ENCODE data around the gene DAGLA. TPM values are rescaled to one million over a fixed set of nuclear protein-coding genes. Genes with fewer than 3 reads are reported as not detected.
A peak's percentile ranks its signal among the peaks of the same experiment; 100 is the strongest.

DAGLA gene
- total RNA-seq, 1 experiment from 2014 or later, result 10.1 TPM

DNA sequence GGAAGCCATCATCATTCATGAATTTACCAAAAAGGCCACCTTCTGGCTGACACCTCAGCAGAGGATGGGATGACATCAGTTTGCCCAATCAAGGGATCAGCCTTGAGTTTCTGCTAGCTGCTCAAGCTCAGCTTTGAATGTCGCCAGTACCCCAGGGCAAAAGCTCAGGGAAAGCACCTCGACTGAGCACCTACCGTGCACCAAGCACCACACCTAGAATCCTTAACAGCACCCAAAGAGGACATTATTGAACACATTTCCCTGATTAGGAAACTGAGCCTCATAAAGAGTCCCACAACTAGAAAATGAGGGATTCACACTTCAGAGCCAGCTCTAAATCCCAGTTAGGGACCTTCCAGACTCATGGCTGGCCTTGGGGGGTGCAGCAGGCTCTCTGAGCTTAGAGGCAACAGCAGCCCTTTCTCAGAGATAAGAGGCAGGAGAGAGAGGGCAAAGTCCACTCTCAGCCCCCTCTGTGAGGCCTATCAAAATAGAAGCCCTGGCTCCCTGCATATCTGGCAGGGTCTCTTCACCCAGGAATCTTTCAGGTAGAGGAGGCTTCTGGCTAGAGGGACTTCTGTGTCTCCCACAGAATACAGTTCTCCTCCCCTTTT lies 13.4 kb upstream of the DAGLA start:
- TF ChIP-seq, protein P1, sequence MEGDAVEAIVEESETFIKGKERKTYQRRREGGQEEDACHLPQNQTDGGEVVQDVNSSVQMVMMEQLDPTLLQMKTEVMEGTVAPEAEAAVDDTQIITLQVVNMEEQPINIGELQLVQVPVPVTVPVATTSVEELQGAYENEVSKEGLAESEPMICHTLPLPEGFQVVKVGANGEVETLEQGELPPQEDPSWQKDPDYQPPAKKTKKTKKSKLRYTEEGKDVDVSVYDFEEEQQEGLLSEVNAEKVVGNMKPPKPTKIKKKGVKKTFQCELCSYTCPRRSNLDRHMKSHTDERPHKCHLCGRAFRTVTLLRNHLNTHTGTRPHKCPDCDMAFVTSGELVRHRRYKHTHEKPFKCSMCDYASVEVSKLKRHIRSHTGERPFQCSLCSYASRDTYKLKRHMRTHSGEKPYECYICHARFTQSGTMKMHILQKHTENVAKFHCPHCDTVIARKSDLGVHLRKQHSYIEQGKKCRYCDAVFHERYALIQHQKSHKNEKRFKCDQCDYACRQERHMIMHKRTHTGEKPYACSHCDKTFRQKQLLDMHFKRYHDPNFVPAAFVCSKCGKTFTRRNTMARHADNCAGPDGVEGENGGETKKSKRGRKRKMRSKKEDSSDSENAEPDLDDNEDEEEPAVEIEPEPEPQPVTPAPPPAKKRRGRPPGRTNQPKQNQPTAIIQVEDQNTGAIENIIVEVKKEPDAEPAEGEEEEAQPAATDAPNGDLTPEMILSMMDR (conservative IDR thresholded peaks at IDR 0.05), result no peak

GRCh38 chr11:61667684-61668305 lies 12.4 kb upstream of the DAGLA start:
- H3K9me2 ChIP-seq (ENCODE audit: insufficient read depth), result no peaks in the 10 kb centered on the region
- no peak overlapping the region for H3K4me2 ChIP-seq
- no peaks in the 10 kb centered on the region for H3K4me1 ChIP-seq (replicated peaks; ENCODE audit: insufficient read depth)
- H3K27me3 ChIP-seq (ENCODE audit: insufficient read depth, low read depth), result peaks cover 11% of the 10 kb centered on the region
- H3K36me3 ChIP-seq (ENCODE audit: low read depth), result no peaks in the 10 kb centered on the region
- no peak overlapping the region for H2AFZ ChIP-seq
- H3F3A ChIP-seq (ENCODE audit: insufficient read depth, low read depth), result no peaks in the 10 kb centered on the region
- DNase-seq, result peak in 1 of 2 experiments; percentile 30
- no peak overlapping the region for H3K4me3 ChIP-seq
- no peaks in the 10 kb centered on the region for H3K9me3 ChIP-seq (ENCODE audit: insufficient read depth, low read depth)
- H3K27ac ChIP-seq, result no peak overlapping the region
- CTCF ChIA-PET, result interaction anchor here (0.9 kb wide), 1 partner anchor 66 kb away, joined by 4 read pairs; no protein-coding TSS in a partner anchor
- H4K20me1 ChIP-seq (ENCODE audit: insufficient read depth), result no peaks in the 10 kb centered on the region
- intact Hi-C loops (cut with micrococcal nuclease; ENCODE audit: unreplicated experiment), result no loop called here
- BruUV-seq (replicated peaks), result no TSS peak
- no peaks in the 10 kb centered on the region for H3K79me2 ChIP-seq (ENCODE audit: low read depth)
- TF ChIP-seq, protein P1 (conservative IDR thresholded peaks at IDR 0.05), result no peak
- TF ChIP-seq EZH2 (IDR thresholded peaks at IDR 0.05; ENCODE audit: low read depth), result no peak
- POLR2A ChIA-PET (ENCODE audit: unreplicated experiment), result interaction anchor here (0.7 kb wide), 1 partner anchor 155 kb away, joined by 4 read pairs; no protein-coding TSS in a partner anchor

More for the DNA sequence above, 13.4 kb upstream of the DAGLA start:
- no peaks in the 10 kb centered on the region for H3F3A ChIP-seq (ENCODE audit: insufficient read depth, low read depth)
- H3K9me3 ChIP-seq (ENCODE audit: insufficient read depth, low read depth), result no peaks in the 10 kb centered on the region
- DNase-seq, result peak in 1 of 2 experiments; percentile 6
- no peak overlapping the region for H3K4me3 ChIP-seq
- H3K79me2 ChIP-seq (ENCODE audit: low read depth), result no peaks in the 10 kb centered on the region
- no TSS peak for BruUV-seq (replicated peaks)
- ChIA-PET POLR2A (ENCODE audit: unreplicated experiment) (interaction anchor here (0.7 kb wide), 1 partner anchor 154 kb away, joined by 4 read pairs; no protein-coding TSS in a partner anchor), CTCF (interaction anchor here (0.6 to 0.7 kb wide), 2 partner anchors 9 to 79 kb away, joined by 3 to 5 read pairs; no protein-coding TSS in a partner anchor)
- H3K9me2 ChIP-seq (ENCODE audit: insufficient read depth), result no peaks in the 10 kb centered on the region
- no peak overlapping the region for H2AFZ ChIP-seq
- H3K36me3 ChIP-seq (ENCODE audit: low read depth), result no peaks in the 10 kb centered on the region
- H3K4me2 ChIP-seq, result no peak overlapping the region
- H4K20me1 ChIP-seq (ENCODE audit: insufficient read depth), result no peaks in the 10 kb centered on the region
- peaks cover 11% of the 10 kb centered on the region for H3K27me3 ChIP-seq (ENCODE audit: insufficient read depth, low read depth)
- intact Hi-C loops (cut with micrococcal nuclease; ENCODE audit: unreplicated experiment), result no loop called here
- no peaks in the 10 kb centered on the region for H3K4me1 ChIP-seq (replicated peaks; ENCODE audit: insufficient read depth)
- H3K27ac ChIP-seq, result no peak overlapping the region

DNA sequence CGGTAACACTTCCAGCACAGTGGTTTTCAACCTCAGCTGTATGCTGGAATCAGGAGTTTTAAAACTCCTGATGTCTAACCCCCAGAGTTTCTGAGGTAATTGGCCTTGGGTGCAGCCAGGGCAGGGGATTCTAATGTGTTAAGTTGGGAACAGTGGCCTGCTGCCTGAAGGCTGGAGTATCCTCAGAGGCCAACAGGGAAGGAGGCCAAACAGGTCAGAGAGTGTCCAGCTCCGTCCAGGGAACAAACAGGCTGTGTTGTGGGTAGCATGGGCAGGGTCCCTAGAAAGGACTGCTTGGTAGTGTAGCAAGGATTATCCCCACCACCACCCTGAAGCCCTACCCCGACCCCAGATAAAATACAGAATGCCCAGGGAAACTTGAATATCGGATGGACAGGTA lies 10.8 kb upstream of the DAGLA start:
- BruUV-seq (replicated peaks), result no TSS peak
- DNase-seq, result peak in 1 of 2 experiments; percentile 22
- CTCF ChIA-PET, result interaction anchor here (0.5 kb wide), 1 partner anchor 19 kb away, joined by 7 read pairs; no protein-coding TSS in a partner anchor

More for the DNA sequence above, 10.8 kb upstream of the DAGLA start:
- Histone ChIP-seq H3K27me3 (ENCODE audit: insufficient read depth, low read depth) (peaks cover 22% of the 10 kb centered on the region), H3K79me2 (ENCODE audit: low read depth) (no peaks in the 10 kb centered on the region), H3K36me3 (ENCODE audit: low read depth) (no peaks in the 10 kb centered on the region), H3K4me2 (no peak overlapping the region), H3K4me1 (replicated peaks; ENCODE audit: insufficient read depth) (no peaks in the 10 kb centered on the region), H3K27ac (no peak overlapping the region), H3K4me3 (no peak overlapping the region), H2AFZ (no peak overlapping the region), H3K9me2 (ENCODE audit: insufficient read depth) (no peaks in the 10 kb centered on the region), H4K20me1 (ENCODE audit: insufficient read depth) (no peaks in the 10 kb centered on the region), H3F3A (ENCODE audit: insufficient read depth, low read depth) (no peaks in the 10 kb centered on the region), H3K9me3 (ENCODE audit: insufficient read depth, low read depth) (no peaks in the 10 kb centered on the region)
- POLR2A ChIA-PET (ENCODE audit: unreplicated experiment), result no interaction called here
- intact Hi-C loops (cut with micrococcal nuclease; ENCODE audit: unreplicated experiment), result no loop called here
- TF ChIP-seq EZH2 (IDR thresholded peaks at IDR 0.05; ENCODE audit: low read depth), result no peak
- TF ChIP-seq, protein P1 (conservative IDR thresholded peaks at IDR 0.05), result no peak

Measured in PC-9 (cell line).